Bronchial epithelial cell (primary cell): Measurements from ENCODE around the gene ATP2B2. TPM values are rescaled to one million over a fixed set of nuclear protein-coding genes. Genes with fewer than 3 reads are reported as not detected.
A peak's percentile ranks its signal among the peaks of the same experiment; 100 is the strongest.

Experiments used
- DNase-seq: peaks from one replicate; pipeline ENCODE4 v3.0.0-alpha.2; 2010; ENCODE audit warnings: low read depth
- FAIRE-seq: peaks from 2 replicates; lab custom pipeline; 2011; peaks lifted over from hg19 to GRCh38; lab: Jason Lieb, UNC
- H3K27me3 ChIP-seq: 2 replicates; pipeline ENCODE4 v1.5.1; 2011; ENCODE audit warnings: low read length; ENCODE audit not compliant: control insufficient read depth, insufficient read depth
- H3K36me3 ChIP-seq: 2 replicates; pipeline ENCODE4 v1.5.1; 2011; ENCODE audit warnings: low read length; ENCODE audit not compliant: control insufficient read depth, insufficient read depth
- H3K4me3 ChIP-seq: 2 replicates; pipeline ENCODE4 v1.5.1; 2011; ENCODE audit warnings: mild to moderate bottlenecking, low read depth, low read length, control low read depth
- total RNA-seq: library from RNA; depleted of rRNA; stranded (reverse); fragments of >200 nt; gene quantifications from 2 replicates; pipeline ENCODE4 v1.2.1, GENCODE V29; 2014
- TF ChIP-seq, protein P1 (sequence below): IDR thresholded peaks from 2 replicates; pipeline ENCODE4 v1.5.1; 2011; ENCODE audit warnings: mild to moderate bottlenecking, moderate library complexity, low read length, control low read depth, inconsistent platforms; ENCODE audit not compliant: insufficient read depth, severe bottlenecking

The ATP2B2 gene
- total RNA-seq, 1 donor from 2014 or later = not detected

DNA sequence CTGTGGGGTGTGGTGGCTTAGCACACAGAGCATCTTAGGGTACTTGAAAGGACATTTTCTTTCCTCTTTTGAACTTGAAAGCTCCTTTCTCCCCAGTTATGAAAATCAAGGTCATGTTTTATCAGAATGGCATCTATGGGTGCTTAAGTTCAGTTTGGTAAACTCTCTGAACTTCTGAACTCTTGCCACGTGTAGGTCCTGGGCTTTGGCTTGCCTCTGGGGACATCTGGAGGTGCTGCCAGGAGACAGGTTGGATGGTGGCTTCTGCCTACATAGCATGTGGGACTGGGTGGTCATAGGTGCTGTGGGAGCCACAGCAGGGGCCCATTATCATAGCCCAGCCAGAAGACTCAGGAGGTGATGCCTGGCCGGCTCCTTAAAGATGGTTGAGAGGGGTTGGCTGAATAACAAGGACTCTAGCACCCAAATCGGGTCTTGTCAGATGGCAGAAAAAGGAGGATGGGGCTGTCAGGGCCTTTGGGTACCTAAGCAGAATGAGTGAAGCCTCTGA lies 228.2 kb downstream of the ATP2B2 start:
- Histone ChIP-seq H3K36me3 (peaks cover 14% of the 10 kb centered on the region), H3K27me3 (no peaks in the 10 kb centered on the region), H3K4me3 (no peak overlapping the region)
- TF ChIP-seq, protein P1, sequence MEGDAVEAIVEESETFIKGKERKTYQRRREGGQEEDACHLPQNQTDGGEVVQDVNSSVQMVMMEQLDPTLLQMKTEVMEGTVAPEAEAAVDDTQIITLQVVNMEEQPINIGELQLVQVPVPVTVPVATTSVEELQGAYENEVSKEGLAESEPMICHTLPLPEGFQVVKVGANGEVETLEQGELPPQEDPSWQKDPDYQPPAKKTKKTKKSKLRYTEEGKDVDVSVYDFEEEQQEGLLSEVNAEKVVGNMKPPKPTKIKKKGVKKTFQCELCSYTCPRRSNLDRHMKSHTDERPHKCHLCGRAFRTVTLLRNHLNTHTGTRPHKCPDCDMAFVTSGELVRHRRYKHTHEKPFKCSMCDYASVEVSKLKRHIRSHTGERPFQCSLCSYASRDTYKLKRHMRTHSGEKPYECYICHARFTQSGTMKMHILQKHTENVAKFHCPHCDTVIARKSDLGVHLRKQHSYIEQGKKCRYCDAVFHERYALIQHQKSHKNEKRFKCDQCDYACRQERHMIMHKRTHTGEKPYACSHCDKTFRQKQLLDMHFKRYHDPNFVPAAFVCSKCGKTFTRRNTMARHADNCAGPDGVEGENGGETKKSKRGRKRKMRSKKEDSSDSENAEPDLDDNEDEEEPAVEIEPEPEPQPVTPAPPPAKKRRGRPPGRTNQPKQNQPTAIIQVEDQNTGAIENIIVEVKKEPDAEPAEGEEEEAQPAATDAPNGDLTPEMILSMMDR = no peak
- FAIRE-seq (peak; percentile 13), DNase-seq (no peak)

DNA sequence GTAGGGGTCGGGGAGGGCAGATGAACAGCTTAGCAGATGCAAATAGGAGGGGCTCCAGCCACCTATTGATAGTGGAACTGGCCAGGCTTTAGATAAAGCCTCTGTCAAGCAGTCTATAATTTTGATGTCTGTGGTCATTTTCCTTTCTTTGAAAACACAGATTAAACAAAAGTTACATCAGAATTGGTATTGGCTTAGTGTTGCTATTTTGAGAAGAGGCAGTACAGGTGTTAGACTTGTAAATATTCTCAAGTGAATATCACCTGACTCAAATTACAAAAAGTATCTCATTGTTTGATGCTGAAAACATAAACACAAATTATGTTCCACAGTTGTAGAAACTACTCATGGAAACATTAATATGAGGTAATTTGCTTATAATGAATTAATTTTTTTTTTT lies 230.8 kb downstream of the ATP2B2 start:
- peaks cover 8% of the 10 kb centered on the region for H3K36me3 ChIP-seq
- no peaks in the 10 kb centered on the region for H3K27me3 ChIP-seq
- no peak for DNase-seq
- no peak overlapping the region for H3K4me3 ChIP-seq
- no peak for FAIRE-seq
- TF ChIP-seq, protein P1 = no peak

Other genes with a start within 250 kb of the ATP2B2 start
- gene GHRL, start 212.6 kb downstream of the ATP2B2 start, total RNA-seq = 0.13 TPM in 1 of 2 replicates, not detected in the other
- gene SEC13, start 184.5 kb downstream of the ATP2B2 start, total RNA-seq = 177 and 188 TPM in 2 replicates